Measurements from ENCODE around the gene IGF2R. TPM values are rescaled to one million over a fixed set of nuclear protein-coding genes. Genes with fewer than 3 reads are reported as not detected.

Gene IGF2R
- total RNA-seq, 2 donors from 2014 or later = 60.3 to 91.3 TPM

- Histone ChIP-seq H3K27me3 (replicated peaks; ENCODE audit: insufficient read depth) (no peaks in the 10 kb centered on the region), H3K36me3 (peaks cover 3 to 28% of the 10 kb centered on the region in 2 donors), H3K4me1 (replicated peaks) (no peaks in the 10 kb centered on the region), H3K9me3 (no peaks in the 10 kb centered on the region), H3K27ac (peak overlapping the region; percentile 22 to 55), H3K4me3 (no peak overlapping the region)
- no peak for DNase-seq (ENCODE audit: low spot score)
- 88% methylated on average over 15 of the region's 15 CpGs for WGBS
- intact Hi-C loops (cut with DNase I) = loop anchor here (5.0 kb wide), 1 partner anchor 371 kb away; no protein-coding TSS in a partner anchor
- TF ChIP-seq, protein P1, sequence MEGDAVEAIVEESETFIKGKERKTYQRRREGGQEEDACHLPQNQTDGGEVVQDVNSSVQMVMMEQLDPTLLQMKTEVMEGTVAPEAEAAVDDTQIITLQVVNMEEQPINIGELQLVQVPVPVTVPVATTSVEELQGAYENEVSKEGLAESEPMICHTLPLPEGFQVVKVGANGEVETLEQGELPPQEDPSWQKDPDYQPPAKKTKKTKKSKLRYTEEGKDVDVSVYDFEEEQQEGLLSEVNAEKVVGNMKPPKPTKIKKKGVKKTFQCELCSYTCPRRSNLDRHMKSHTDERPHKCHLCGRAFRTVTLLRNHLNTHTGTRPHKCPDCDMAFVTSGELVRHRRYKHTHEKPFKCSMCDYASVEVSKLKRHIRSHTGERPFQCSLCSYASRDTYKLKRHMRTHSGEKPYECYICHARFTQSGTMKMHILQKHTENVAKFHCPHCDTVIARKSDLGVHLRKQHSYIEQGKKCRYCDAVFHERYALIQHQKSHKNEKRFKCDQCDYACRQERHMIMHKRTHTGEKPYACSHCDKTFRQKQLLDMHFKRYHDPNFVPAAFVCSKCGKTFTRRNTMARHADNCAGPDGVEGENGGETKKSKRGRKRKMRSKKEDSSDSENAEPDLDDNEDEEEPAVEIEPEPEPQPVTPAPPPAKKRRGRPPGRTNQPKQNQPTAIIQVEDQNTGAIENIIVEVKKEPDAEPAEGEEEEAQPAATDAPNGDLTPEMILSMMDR (IDR thresholded peaks at IDR 0.05) = no peak
- TF ChIP-seq POLR2A (IDR thresholded peaks at IDR 0.05) = no peak
These were observed 117.0 kb downstream of the IGF2R start for GRCh38 chr6:160085713-160086505.

GRCh38 chr6:160086754-160087153, 117.9 kb downstream of the IGF2R start:
- Histone ChIP-seq H3K27ac (no peak overlapping the region), H3K4me1 (replicated peaks) (no peaks in the 10 kb centered on the region), H3K36me3 (peaks cover 3 to 35% of the 10 kb centered on the region in 2 donors), H3K4me3 (no peak overlapping the region), H3K9me3 (no peaks in the 10 kb centered on the region), H3K27me3 (replicated peaks; ENCODE audit: insufficient read depth) (no peaks in the 10 kb centered on the region)
- 87% methylated on average over 8 of the region's 8 CpGs for WGBS
- TF ChIP-seq POLR2A (IDR thresholded peaks at IDR 0.05) = no peak
- no peak for TF ChIP-seq POLR2AphosphoS5 (IDR thresholded peaks at IDR 0.05)
- TF ChIP-seq, protein P1 (IDR thresholded peaks at IDR 0.05) = no peak
- DNase-seq (ENCODE audit: low spot score) = no peak
- intact Hi-C loops (cut with DNase I) = loop anchor here (5.0 kb wide), 1 partner anchor 371 kb away; no protein-coding TSS in a partner anchor

- intact Hi-C loops (cut with DNase I) = loop anchor here (2.0 to 5.0 kb wide), 2 partner anchors 47 to 369 kb away; no protein-coding TSS in a partner anchor
- peak; percentile 65 for DNase-seq (ENCODE audit: low spot score)
- TF ChIP-seq POLR2A (IDR thresholded peaks at IDR 0.05) (no peak), POLR2AphosphoS5 (IDR thresholded peaks at IDR 0.05) (peak; percentile 46)
- TF ChIP-seq, protein P1 (IDR thresholded peaks at IDR 0.05) = peak; percentile 50 to 76 (median 64)
- Histone ChIP-seq H3K4me3 (no peak overlapping the region), H3K27ac (peak overlapping the region in 1 of 2 donors; percentile 4), H3K36me3 (peaks cover 3 to 36% of the 10 kb centered on the region in 2 donors), H3K9me3 (no peaks in the 10 kb centered on the region), H3K27me3 (replicated peaks; ENCODE audit: insufficient read depth) (no peaks in the 10 kb centered on the region), H3K4me1 (replicated peaks) (no peaks in the 10 kb centered on the region)
- 46% methylated on average over 13 of the region's 13 CpGs for WGBS
These were observed 119.3 kb downstream of the IGF2R start for GRCh38 chr6:160088069-160088783.

GRCh38 chr6:160088784-160089533, 120.1 kb downstream of the IGF2R start:
- H3K27me3 ChIP-seq (replicated peaks; ENCODE audit: insufficient read depth) = no peaks in the 10 kb centered on the region
- H3K4me3 ChIP-seq = no peak overlapping the region
- WGBS = 75% methylated on average over 21 of the region's 21 CpGs
- TF ChIP-seq, protein P1 (IDR thresholded peaks at IDR 0.05) = no peak
- TF ChIP-seq POLR2AphosphoS5 (IDR thresholded peaks at IDR 0.05) (no peak), POLR2A (IDR thresholded peaks at IDR 0.05) (no peak)
- H3K9me3 ChIP-seq = no peaks in the 10 kb centered on the region
- H3K4me1 ChIP-seq (replicated peaks) = no peaks in the 10 kb centered on the region
- intact Hi-C loops (cut with DNase I) = loop anchor here (2.0 to 5.0 kb wide), 2 partner anchors 46 to 368 kb away; no protein-coding TSS in a partner anchor
- DNase-seq (ENCODE audit: low spot score) = no peak
- peak overlapping the region; percentile 1 to 4 for H3K27ac ChIP-seq
- H3K36me3 ChIP-seq = peaks cover 3 to 39% of the 10 kb centered on the region in 2 donors
